Measurements from ENCODE around the gene PROK1.
"Not testable (repeated sequence)": the region's sequence is repeated elsewhere in the genome, so short reads cannot be mapped to it uniquely, and the experiment has no call there.

The PROK1 gene, protein sequence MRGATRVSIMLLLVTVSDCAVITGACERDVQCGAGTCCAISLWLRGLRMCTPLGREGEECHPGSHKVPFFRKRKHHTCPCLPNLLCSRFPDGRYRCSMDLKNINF

DNA sequence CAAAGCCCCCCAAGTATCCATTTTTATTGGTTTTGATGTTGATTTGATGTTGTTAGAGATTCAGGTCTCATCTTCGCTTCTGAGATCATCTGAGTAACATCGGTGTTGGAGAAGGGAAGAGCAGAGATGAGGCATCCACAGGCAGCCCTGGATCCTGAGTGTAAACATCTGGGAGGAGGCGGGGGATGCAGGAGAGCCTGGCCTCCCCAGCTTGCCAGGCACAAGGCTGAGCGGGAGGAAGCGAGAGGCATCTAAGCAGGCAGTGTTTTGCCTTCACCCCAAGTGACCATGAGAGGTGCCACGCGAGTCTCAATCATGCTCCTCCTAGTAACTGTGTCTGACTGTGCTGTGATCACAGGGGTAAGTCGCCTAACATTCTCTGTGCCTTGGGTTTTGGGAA lies at the start of gene PROK1:
PROK1 (plus strand) TSS at position 221 of the 400 bp plus-strand sequence; CDS start at position 289, 68 bp downstream.
- no peak for DNase-seq (ENCODE audit: low spot score)

DNA sequence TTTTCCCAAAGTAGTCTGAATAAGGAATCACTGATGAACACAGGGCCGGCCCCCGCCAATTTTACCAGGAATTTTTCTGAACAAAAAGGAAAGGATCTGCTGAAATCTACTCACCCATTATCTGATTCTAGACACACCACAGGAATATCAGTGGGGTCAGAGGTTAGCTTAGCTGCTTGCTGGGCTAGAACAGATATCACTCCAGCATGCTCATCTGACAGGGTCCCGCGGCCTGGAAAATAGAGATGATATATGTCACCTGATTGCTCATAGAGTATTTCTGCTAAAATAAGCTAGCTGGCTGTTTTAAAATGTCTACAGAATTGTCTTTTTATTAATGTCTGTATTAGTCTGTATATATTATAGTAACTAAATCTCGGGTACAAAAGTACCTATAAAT lies 47.1 kb upstream of the PROK1 start:
- DNase-seq (ENCODE audit: low spot score): no peak

DNA sequence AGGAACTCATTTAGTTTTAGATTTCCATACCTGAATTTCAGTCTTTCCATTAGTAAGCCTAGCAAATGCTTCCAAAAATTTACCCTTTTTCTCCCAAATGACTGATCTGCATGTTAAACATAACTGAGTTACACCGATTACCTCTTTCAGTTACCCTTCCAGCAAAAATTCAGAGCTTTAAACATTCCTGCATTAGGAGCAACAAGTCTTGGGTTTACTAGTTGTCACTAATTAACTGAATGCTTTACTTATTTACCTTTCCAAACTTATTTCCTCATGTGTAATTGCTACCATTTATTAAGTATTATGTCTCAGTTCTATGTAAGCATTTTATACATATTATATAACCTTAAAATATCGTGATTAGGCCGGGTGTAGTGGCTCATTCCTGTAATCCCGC lies 46.5 kb upstream of the PROK1 start:
- no peak for DNase-seq (ENCODE audit: low spot score)

DNA sequence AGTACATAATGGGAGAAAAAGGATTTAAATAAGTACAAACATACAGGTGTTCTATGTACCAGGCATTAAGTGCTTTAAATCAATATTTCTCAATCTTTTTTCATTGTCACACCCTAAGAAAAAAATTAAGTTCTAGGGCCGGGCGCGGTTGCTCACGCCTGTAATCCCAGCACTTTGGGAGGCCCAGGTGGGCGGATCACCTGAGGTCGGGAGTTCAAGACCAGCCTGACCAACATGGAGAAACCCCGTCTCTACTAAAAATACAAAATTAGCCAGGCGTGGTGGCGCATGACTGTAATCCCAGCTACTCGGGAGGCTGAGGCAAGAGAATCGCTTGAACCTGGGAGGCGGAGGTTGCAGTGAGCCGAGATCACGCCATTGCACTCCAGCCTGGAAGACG lies 44.5 kb upstream of the PROK1 start:
- DNase-seq (ENCODE audit: low spot score): not testable (repeated sequence)

DNA sequence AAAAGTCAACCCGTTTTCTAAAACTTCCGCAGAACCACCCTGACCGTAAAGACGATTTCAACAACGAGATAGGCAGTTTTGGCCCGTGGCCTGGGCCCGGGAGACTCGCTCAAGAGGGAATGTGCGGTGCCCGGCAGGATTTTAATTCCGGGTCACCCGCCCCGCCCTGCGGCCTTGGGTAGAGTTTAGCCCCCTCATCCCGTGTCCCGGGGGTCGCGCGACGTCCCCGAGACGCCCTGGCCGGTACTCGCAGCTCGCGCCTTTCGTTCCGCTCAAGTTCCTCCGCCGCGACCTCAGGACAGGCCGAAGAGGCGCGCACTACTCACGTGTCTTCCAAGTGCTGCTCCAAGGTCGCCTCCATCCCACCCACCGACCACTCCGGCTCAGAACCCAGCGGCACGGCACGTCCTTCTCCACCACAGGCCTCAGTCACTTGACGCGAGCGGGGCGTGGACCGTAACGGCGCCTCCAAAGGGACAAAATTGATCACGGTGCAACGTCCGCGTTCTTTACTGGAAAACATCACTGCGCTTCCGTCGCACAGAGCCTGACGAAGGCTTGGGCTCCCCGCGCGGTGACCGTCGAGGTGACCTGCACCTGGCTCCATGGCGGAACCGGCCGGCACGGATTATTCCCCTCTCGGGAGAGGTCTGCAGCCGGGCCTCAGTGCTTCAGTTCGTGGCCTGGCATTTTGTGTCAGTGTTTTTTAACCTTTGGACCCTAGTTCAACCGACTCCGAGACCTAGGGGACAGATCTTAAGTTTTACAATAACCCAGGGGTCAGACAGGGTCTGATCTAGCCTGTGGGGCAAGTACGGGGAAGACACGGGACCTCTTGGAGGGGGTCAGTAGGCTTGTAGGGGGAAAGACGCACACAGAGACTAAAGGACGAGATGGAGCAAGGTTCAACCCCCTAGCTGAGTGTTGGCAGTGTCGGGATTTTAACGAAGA lies 43.4 kb upstream of the PROK1 start, which contains the start of gene LAMTOR5:
LAMTOR5 (minus strand) TSS at position 435 of the 951 bp plus-strand sequence; CDS start at position 361, 74 bp downstream.
- peak; percentile 95 for DNase-seq (ENCODE audit: low spot score)

DNA sequence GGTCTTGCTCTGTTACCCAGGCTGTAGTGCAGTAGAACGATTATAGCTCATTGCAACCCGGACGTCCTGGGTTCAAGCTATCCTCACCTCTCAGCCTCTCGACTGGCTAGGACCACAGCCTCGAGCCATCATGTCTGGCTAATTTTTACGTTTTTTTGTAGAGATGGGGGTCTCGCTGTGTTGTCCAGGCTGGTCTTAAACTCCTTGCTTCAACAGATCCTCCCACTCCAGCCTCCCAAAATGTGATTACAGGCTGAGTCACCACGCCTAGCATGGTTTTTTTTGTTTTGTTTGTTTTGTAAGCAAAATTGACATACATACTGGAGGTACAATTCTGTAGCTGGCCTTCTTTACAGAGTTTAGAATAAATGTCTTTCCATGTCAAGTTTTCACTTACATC lies 42.5 kb upstream of the PROK1 start:
- no peak for DNase-seq (ENCODE audit: low spot score)

DNA sequence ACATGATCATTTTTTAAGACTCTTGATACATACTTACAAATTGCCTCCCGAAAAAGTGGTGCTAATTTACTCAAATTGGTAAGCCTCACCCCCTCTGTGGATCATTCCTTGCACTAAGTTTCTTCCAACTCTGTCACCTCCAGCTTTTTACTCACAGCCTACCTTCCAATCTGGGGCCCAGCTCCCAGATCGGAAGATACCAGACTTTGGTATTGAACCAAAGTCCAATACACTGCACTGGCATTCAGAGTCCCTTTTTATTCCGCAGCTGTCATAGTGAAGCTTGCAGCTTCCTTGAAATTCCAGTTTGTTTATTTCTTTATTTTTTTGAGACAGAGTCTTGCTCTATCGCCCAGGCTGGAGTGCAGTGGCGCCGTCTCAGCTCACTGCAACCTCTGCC lies 41.6 kb upstream of the PROK1 start:
- no peak for DNase-seq (ENCODE audit: low spot score)

DNA sequence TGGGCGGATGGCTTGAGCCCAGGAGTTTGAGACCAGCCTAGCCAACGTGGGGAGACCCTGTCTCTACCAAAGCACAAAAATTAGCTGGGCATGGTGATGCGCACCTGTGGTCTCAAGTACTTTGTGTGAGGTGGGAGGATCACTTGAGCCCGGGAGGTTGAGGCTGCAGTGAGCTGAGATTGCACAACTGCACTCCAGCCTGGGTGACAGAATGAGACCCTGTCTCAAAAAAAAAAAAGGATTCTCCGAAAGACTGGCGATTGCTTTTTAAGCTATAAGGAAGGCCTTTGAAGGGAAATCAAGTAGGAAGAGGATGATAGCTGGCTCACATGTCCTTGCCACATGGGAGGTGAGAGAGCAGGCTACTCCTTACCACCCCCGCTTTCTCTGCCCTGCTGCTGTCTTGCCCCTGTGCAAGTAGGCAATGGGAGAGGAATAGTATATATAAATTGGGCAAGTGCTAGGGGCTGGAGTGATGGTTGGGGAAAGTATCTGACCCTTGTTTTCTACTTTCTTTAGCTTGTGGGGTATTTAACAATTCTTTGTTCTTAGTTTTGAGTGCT lies 39.7 kb upstream of the PROK1 start:
- no peak for DNase-seq (ENCODE audit: low spot score)

DNA sequence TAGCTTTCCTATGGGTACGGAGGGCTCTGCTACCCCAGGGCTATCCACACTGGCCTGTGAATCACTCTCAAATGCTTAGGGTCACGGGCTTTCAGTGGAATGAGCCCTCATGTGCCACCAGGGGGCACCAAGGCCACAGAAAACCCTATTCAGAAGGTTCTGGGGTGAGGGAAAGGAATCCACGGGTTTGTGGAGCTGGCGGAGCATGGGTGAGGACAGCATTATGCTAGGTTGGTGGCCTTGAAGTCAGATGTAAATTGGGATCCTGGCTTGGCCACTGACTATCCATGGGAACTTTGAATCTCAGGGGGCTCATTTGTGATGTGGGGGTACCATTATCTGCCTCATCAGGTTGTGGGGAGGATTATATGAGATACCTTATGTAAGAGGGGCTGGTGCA lies 38.4 kb upstream of the PROK1 start:
- DNase-seq (ENCODE audit: low spot score): peak; percentile 72

DNA sequence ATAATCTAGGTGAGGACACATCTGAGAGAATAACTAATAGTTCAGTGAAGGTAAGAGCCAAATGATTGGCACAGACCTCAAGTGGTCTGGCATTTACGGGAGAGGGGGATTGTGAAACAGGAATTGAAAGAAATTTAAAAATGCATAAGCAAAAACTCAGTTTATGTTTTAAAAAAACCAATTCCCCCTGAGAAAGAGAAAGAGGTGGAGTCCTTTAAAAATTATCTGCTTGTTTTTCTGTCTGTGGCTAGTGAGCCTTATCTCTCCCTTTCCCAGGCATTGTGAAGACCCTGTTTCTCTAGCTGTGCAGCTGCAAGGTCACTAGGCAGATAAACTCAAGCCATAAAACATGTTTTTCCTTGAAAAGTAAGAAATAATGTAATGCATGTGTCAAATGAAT lies 37.9 kb upstream of the PROK1 start:
- not testable (repeated sequence) for DNase-seq (ENCODE audit: low spot score)

DNA sequence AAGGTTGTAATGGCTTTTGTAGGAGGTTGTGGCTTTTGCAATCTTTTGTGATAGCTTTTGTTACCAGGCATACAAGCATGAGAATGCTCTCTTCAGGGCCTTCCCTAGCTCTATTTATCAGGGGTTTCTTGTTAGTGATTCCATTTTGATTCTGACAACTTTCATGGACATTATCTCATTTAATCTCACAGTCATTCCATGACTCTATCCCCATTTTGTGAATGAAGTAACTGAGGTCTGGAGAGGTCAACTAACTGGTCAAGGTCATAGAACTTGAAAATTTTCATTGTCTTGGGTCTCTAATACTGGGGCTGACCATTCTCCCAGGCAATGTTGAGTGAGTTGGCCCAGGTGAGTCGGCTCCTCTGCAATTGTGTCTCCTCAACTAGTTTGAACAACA lies 32.2 kb upstream of the PROK1 start:
- no peak for DNase-seq (ENCODE audit: low spot score)

DNA sequence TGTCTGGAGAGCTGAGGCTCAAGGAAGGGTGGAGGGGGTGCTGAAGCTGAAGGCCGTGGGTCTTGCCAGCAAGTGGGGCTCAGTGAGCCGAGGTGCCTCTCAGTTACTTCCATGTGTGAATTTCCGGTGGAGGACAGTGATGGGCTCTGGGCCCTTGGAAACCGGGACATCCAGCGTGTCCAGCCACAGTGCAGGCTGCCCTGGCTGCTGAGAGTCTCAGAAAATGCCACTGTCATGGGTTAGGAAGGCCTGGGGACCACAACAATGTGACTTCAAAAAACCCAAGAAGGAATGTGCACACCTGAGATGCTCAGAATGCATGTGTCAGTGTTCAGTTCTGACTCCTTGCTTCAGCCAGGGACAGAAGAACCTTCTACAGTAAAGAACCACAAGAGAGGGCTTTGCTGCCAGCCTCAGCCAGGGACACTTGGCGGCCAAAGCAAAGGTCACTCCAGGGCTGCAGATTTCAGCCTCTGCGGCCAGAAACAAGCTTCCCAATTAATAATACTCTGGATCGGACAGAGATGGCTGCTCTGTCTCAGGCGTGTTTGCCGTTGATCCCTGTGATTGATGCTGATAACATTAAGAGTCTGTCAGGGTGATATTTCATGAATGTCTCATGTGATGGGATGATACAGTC lies 30.8 kb upstream of the PROK1 start:
- DNase-seq (ENCODE audit: low spot score): no peak

DNA sequence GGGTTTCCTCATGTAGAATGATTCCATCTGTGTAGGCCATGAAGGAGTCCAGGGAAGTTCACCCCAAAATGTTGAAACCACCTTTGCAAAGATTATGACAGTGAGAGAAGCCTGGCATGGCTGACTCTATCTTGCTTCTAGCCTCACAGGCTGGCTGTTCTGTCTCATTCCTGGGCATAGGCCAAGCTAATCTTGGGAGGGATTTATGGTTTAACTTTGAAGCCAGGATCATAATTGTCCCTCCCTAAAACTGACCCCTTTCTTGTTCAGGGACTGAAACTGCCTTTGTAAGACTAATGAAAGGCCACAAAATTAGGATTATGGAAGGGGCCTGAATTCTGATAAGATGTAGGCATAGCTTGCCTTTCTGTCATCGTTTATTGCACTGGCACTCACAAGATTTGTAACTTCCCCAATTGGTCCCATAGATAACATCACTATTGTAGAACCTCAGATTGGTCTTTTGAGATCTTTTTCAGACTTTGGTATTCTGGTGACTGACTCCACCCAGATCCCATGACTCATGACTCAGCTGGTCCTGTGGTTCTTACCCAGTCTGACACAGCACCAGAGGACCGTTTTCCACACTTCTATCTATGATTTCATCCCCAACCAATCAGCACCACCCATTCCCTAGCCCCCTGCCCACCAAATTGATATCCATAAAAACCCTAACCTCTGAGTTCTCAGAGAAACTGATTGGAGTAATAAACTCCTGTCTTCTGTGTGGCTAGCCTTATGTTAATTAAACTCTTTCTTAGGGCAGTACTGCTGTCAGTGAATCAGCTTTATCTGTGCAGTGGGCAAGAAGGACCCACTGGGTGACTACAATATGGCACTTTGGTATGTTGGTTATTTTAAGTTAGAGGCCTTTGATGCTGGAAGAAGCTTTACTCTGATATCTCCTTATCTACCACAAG lies 29.8 kb upstream of the PROK1 start:
- peak; percentile 13 for DNase-seq (ENCODE audit: low spot score)

DNA sequence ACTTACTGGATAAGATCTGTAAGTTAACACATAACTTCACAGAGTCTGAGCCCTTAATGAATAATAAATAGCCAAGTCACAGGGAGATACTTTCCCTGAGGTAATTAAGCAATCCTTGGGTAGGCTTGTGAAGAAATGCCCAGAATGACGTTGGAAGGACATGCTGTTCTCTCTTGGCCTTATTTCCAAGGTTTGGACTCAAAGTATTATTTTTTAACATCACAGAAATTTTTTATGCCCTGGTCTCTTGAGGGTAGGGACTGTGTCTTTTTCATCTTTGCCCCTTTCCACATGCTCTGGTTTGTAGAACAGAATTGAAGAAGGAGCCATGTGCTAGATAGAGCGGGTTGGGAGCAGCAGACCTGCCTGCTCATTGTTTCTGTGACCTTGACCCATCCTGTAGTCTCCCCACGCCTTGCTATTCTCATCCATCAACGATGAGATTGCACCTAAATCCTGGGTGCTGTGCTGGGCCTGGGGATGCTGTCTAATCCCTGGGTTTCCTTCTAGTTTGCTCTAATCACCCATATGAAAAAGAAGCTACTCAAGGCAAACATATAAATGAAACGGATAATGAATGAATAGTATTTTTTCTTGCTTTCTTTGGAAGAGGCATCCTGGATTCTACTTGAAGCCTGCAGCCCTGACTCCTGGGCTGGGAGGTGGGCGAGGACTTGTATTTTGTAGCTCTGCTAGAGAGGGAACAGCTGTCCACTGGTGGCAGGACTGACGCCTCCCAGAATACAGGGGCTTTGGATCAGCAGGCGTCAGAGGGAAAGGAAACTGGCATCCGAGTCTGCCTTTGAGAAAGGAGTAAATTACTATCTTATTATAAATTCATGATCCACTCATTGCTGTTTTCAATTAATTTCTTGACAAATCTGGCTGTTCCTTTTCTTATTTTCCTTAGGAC lies 26.0 kb upstream of the PROK1 start:
- no peak for DNase-seq (ENCODE audit: low spot score)

DNA sequence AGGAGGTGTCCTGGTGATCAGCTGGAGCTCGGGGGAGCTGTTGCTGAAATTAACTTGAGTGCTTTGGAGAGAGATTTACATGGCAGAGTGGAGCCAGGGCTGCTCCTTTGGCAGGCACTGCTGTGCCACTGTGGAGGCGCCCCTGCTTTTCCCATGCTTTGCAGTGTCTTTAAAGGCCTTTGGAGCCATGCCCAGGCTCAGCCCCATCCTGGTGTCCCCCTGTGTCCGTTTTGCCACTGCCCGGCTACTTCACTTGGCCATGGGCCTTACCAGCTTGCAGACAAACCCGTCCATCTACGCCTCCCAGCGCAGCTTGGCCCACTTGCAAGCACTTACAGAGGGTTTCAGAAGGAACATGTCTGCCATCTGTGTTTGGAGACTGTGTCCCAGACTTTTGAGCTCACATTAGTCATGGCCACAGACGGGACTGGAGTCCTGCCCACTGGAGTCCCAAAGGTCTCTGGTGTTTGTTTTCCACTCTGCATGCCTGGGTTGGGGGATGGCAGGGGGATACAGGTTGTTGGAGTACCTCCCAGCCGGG lies 25.3 kb upstream of the PROK1 start:
- no peak for DNase-seq (ENCODE audit: low spot score)

DNA sequence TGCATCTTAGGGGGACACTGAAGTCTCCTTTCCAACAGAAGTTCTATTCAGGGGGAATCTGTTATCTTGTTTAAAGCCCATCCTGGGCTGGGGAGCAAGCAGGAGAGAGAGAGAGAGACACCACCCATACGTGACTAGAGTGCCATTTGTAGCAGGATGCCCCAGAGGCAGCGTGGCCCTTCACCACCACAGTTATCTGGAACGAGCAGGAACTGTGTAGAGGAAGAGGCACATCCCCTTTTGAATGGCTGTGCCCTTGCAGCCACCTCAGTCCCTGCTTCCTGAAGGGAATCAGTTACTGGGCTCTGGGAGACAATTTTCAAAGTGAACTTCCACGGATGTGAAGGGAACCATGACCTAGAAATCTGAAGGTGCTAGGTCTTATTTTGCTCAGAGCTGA lies 24.1 kb upstream of the PROK1 start:
- DNase-seq (ENCODE audit: low spot score): no peak

DNA sequence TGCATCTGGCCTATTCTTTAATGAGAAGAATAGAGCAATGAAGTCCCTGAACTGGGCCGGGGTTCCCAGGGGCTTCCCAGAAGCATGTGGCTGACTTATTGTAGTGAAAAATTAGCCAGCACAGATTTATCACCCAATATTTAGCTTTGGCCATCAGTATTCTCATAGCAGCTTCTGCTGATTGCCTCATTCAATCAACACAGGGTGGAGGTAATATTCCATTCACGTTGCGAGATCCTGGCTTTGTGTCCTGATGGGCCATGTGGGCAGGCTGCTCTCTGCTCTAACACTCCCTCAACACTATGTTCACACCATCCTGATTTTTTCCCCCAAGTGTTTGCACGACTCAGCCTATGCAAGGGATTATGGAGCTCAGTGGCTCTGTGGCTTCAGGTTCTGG lies 22.0 kb upstream of the PROK1 start:
- DNase-seq (ENCODE audit: low spot score): no peak

DNA sequence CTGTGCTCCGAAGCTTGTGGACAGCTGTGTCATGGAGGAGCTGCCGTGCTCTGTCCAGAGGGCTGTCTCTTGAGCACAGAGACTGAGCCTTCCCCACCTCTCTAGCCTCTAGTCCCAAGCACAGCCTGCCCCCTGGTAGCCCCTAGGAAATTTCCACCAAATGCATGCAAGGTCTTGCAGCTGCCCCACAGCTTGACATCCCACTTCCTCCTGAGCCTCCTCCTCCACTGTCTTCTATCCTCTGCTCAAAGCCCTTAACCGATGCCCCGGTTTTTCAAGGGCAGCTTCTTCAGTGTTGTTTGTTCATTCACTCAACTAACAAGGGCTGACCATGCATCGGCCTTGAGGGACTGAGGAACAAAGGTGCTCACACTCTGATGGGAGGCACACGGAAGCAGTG lies 20.6 kb upstream of the PROK1 start:
- no peak for DNase-seq (ENCODE audit: low spot score)

DNA sequence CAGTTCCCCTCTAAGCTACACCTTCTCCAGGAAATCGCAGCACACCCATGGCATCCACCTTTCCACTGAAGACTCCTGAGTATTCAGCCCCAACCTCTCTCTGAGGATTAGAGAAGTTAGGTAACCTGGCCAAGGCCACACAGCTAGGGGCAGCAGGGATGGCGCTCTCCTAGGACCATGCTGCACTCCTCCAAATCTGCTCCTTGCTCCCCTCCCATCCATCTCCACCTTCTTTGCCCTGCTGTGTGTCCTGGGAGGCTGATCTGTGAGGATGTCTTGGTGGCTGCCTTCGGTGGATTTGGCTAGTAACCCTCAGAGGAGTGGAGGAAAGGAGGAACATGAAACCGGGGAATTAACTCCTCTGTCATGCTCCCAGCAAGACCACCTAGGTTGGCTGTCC lies 20.0 kb upstream of the PROK1 start:
- no peak for DNase-seq (ENCODE audit: low spot score)

DNA sequence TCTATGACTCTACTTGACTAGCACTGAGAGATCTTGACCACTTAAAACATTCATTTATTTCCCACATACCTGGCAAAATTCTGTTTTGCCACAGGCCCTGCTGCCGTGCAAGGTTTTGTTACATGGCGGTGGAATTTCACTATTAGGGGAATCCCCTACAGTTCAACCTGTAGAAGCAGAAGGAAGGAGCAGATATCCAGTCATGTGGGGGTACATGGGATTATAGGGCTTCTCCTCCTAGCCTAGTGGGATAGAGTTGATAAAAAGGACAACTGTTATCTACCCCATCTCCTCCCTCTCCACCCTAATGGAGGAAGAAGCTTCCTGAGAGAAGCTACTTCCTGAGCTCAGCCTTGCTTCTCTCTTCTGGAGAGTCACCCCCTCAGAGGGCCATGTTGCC lies 17.7 kb upstream of the PROK1 start:
- DNase-seq (ENCODE audit: low spot score): no peak
